Measurements from ENCODE around the gene ASXL2.
A peak's percentile ranks its signal among the peaks of the same experiment; 100 is the strongest.
"Not testable (repeated sequence)": the region's sequence is repeated elsewhere in the genome, so short reads cannot be mapped to it uniquely, and the experiment has no call there.

The ASXL2 gene

GRCh38 chr2:25878361-25879132, at the start of gene ASXL2:
TSS of gene ASXL2 (minus strand) at chr2:25878487. CDS start at chr2:25878222, 265 bp downstream.
- peak; percentile 97 to 99 for DNase-seq

GRCh38 chr2:25926984-25927756, 48.9 kb upstream of the ASXL2 start:
- DNase-seq, result no peak

- DNase-seq, result no peak
These were observed 44.2 kb upstream of the ASXL2 start for GRCh38 chr2:25922501-25922900.

DNA sequence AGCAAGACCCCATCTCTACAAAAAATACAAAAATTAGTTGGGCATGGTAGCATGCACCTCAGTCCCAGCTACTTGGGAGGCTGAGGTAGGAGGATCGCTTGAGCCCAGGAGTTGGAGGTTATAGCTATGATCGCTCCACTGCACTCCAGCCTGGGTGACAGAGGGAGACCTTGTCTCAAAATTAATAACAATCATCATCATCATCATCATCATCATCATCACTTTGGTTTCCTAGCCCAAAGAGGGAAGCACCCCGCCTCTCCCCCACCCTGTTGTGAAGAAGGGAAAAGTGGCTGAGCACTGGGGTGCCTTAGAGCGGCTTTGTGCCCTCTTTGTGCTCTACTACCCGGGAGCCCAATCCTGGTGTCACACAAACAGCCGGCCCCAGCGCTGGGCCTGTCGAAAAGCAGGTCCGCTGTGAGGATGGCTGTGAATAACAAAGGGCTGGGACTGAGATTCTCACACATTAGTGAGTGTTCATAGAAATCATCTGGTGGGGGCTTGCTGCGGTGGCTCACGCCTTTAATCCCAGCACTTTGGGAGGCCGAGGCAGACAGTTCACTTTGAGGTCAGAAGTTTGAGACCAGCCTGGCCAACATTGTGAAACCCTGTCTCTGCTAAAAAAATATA, 42.6 kb upstream of the ASXL2 start:
- DNase-seq, result no peak

DNA sequence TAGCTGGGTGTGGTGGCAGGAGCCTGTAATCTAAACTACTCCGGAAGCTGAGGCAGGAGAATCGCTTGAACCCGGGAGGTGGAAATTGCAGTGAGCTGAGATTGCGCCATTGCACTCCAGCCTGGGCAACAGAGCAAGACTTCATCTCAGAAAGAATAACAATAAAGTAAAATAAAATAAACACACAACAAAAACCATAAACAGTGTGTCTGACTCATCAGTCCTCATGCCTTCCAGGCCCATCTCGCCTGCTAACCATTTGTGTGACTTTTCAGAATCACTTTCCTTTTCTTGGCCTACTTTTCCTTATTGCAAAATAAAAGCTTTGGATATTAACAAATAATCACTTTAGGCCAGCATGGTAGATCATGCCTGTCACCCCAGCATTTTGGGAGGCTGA, 42.0 kb upstream of the ASXL2 start:
- DNase-seq, result no peak

DNA sequence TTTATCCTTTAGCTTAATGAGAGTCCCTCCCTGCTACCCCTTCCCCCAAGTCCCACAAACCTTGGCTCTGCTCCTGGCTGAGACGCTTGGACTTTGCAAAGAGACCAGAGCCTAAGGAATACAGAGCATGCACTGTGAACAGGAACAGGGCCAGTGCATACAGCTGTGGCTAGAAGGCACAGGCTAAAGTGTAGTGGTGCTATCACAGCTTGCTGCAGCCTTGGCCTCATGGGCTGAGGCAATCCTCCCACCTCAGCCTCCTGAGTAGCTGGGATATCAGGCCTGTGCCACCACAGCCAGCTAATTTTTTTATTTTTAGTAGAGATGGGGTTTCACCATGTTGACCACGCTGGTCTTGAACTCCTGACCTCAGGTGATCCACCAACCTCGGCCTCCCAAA, 39.5 kb upstream of the ASXL2 start:
- DNase-seq, result no peak

- not testable (repeated sequence) for DNase-seq
These were observed 39.1 kb upstream of the ASXL2 start for GRCh38 chr2:25917411-25917810.

- DNase-seq, result not testable (repeated sequence)
These were observed 37.9 kb upstream of the ASXL2 start for GRCh38 chr2:25915944-25916772.

DNA sequence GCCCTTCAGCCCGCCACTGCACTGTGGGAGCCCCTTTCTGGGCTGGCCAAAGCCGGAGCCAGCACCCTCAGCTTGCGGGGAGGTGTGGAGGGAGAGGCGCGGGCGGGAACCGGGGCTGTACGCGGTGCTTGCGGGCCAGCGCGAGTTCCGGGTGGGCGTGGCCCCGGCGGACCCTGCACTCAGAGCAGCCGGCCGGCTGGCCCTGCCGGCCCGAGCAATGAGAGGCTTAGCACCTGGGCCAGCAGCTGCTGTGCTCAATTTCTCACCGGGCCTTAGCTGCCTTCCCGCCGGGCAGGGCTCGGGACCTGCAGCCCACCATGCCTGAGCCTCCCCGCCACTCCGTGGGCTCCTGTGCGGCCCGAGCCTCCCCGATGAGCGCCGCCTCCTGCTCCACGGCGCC, 37.1 kb upstream of the ASXL2 start:
- DNase-seq, result not testable (repeated sequence)

GRCh38 chr2:25913696-25913973, 35.3 kb upstream of the ASXL2 start:
- not testable (repeated sequence) for DNase-seq

DNA sequence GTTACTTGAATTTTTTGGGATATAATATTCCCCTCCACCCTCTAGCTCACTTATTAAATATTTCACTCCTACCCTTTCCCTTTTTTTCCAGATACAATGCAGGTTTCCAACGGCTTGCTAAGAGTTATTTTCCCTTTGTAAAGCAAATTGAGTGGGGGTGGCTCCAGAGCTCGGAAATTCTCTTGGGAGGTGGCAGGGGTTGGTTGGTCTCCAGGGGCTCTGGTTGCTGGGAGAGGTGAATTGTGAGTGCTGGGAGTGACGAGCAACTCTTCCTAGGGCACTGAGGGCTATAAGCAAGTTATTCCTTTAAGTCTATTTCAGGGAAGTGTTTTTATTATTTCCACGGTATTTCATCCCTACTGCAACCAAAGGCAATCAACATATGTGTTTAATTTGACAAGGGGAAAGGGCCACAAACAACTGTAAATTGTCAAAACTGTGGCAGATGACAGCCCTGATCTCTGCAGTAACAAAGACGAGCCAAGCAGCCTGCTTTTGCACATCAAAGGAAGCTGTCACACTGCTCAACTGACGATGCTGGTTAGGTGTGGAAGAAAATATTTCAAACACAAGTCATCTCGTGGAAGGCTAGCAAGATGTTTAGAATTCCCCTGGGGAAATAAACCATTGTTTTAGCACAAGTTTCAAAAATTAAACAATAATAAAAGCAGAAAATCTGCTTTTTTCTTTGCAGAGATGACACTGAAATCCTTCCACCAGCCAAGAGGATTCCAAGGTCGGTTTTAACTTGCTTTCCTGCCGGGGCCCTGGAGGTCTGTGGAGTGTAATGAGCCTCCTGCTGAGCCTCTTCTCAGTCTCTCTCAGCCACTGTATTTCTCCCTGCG, 34.8 kb upstream of the ASXL2 start:
- no peak for DNase-seq

DNA sequence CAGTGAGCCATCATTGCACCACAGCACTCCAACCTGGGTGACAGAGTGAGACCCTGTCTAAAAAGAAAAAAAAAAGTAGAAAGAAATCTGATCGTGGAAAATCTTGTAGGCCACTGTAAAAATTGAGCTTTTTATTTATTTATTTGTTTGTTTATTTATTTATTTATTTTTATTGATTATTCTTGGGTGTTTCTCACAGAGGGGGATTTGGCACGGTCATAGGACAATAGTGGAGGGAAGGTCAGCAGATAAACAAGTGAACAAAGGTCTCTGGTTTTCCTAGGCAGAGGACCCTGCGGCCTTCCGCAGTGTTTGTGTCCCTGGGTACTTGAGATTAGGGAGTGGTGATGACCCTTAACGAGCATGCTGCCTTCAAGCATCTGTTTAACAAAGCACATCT, 31.3 kb upstream of the ASXL2 start:
- DNase-seq, result not testable (repeated sequence)

- no peak for DNase-seq
These were observed 26.8 kb upstream of the ASXL2 start for GRCh38 chr2:25905126-25905525.

DNA sequence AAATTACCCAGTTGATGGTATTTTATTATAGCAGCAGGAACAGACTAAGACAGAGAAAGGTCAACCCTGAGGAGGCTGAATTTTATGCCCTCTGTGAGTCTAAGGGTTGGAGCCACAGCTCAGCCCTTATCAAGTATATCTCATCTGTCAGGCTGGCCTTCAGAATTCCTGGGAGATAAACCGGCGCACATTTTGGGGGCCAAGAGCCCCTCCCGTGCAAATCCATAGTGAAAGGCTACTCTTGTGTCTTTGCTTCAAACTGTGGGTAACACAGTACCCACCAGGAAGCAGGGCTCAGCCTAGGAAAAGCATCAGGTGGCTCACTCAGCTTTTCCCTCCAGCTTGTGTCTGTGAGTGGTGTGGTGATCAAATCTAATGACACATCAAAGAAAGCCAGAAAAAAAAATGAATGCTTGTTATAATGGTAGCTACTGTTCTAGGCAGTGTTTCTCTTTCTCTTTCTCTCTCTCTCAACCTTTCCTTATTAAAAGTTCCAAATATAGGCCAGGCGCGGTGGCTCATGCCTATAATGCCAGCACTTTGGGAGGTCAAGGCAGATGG, 25.0 kb upstream of the ASXL2 start:
- DNase-seq, result no peak

DNA sequence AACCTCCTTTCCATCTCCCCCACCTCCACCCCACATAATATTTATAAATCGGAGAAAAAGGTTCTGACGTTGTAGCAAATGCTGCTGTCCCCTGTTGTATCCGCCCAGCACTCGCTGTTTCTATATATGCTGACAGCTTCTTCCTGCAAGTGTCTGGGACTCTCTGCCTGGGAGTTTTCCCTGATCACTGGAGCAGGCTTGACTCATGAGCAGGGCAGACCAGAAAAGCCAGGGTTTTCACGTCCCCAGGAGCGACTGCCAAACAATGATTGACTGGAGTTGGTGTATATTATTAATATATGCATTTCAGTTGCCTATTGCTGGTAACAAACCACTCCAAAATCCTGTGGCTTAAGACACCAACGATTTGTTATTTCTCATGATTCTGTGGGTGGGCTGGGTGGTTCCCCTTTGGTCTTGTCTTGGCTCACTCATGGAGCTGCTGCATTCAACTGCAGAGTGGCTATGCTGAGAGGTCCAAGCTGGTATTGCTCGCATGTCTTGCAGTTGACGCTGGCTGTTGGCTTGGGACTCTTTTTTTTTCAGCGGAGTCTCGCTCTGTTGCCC, 21.2 kb upstream of the ASXL2 start:
- no peak for DNase-seq

GRCh38 chr2:25897506-25897905, 19.2 kb upstream of the ASXL2 start:
- no peak for DNase-seq

- not testable (repeated sequence) for DNase-seq
These were observed 18.0 kb upstream of the ASXL2 start for GRCh38 chr2:25896308-25896707.

DNA sequence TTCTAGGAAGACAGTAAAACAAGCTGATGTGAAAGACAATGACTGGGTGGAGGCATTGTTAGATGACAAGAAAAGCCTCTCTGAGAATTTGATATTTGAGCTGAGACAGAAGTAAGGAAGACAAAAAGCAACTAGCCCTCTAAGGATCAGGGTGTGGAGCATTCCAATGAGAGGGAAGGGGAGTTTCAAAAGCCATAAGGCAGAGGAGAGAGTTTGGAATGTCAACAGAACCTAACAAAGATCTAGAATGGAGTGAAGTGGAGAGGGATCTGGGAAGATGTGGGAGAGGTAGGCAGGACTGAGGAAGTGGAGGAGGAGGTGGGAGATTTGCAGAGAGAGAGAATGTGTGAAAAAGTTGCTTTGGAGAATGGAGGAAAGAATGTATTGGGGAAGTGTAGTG, 17.3 kb upstream of the ASXL2 start:
- no peak for DNase-seq

GRCh38 chr2:25895018-25895417, 16.7 kb upstream of the ASXL2 start:
- DNase-seq, result no peak

DNA sequence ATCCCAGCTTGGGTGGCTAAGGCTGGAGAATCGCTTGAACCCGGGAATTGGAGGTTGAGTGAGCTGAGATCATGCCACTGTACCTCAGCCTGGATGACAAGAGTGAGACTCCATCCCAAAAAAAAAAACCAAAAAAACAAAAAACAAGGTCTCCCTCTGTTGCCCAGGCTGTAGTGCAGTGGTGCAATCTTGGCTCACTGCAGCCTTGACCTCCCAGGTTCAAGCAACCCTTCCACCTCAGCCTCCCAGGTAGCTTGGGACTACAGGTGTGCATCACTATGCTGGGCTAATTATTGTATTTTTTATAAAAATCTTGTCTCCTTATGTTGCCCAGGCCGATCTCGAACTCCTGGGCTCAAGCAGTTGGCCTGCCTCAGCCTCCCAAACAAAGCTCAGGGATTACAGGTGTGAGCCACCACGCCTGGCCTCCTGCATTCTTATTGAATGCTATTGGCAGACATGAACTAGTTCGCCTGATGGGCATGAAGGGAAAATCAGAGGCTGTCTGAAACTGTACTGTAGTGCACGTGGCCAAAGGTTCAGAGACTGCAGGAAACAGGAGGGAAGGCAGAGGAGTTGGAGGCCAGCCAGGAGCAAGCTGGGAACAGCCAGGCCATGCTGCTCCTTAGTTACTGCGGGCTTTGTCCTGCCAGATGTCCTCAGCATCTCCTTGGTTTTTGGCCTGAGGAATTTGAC, 16.0 kb upstream of the ASXL2 start:
- DNase-seq, result no peak

DNA sequence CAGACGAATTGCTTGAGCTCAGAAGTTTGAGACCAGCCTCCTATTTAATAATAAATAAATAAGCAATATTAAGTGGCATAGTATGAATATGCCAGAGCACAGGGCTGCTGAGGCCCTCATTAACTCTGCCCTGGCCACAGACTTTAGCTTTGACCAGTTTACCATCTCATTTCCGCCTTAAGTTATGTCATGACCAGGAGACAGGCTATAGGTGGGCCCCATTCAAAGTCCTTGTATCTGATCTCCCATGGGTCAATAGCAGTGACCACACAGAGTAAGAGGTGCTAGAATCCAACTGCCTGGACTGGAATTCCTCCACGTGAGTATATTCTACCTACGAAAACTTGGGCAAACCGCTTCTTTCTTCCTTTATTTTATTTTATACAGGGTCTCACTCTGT, 13.4 kb upstream of the ASXL2 start:
- no peak for DNase-seq

All from SW 1271 (cell line).